MM.1S (cell line): Measurements from ENCODE around the gene ROCK2.

Source experiments
- DNase-seq: peaks from one replicate; pipeline ENCODE4 v3.0.0-alpha.2; 2015
- H2AFZ ChIP-seq: fragments of 300-600 bp; sonication (generic); 2 replicates; pipeline ENCODE4 v1.6.0; 2016; ENCODE audit warnings: antibody characterized with exemption, low read length
- H3F3A ChIP-seq: fragments of 300-600 bp; sonication (generic); 2 replicates; pipeline ENCODE4 v1.6.1; 2016; ENCODE audit warnings: mild to moderate bottlenecking, antibody characterized with exemption, low read length, moderate library complexity, mixed read lengths; ENCODE audit not compliant: insufficient read depth
- H3K27ac ChIP-seq: fragments of 300-600 bp; sonication (generic); 2 replicates; pipeline ENCODE4 v1.5.1; 2016; ENCODE audit warnings: mild to moderate bottlenecking, low read length
- H3K27me3 ChIP-seq: fragments of 300-600 bp; sonication (generic); replicated peaks from 2 replicates; pipeline ENCODE4 v1.6.0; 2016; ENCODE audit warnings: low read length; ENCODE audit not compliant: insufficient read depth
- H3K36me3 ChIP-seq: fragments of 300-600 bp; sonication (generic); replicated peaks from 2 replicates; pipeline ENCODE4 v1.6.1; 2016; ENCODE audit warnings: mild to moderate bottlenecking, low read length, mixed read lengths; ENCODE audit not compliant: insufficient read depth
- H3K4me1 ChIP-seq: fragments of 300-600 bp; sonication (generic); 2 replicates; pipeline ENCODE4 v1.6.1; 2016; ENCODE audit warnings: low read length, mixed read lengths
- H3K4me2 ChIP-seq: fragments of 300-600 bp; sonication (generic); 2 replicates; pipeline ENCODE4 v1.6.0; 2016; ENCODE audit warnings: low read depth, low read length
- H3K4me3 ChIP-seq: fragments of 300-600 bp; sonication (generic); 2 replicates; pipeline ENCODE4 v1.5.1; 2016; ENCODE audit warnings: low read length, mixed read lengths
- H3K79me2 ChIP-seq: fragments of 300-600 bp; sonication (generic); 2 replicates; pipeline ENCODE4 v1.6.1; 2016; ENCODE audit warnings: mixed run types, low read length, mixed read lengths
- H3K9ac ChIP-seq: fragments of 300-600 bp; sonication (generic); 2 replicates; pipeline ENCODE4 v1.6.1; 2016; ENCODE audit warnings: low read length, mixed read lengths
- H3K9me2 ChIP-seq: fragments of 300-600 bp; sonication (generic); replicated peaks from 2 replicates; pipeline ENCODE4 v1.6.1; 2016; ENCODE audit warnings: mild to moderate bottlenecking, low read length, mixed read lengths; ENCODE audit not compliant: insufficient read depth
- H3K9me3 ChIP-seq: fragments of 300-600 bp; sonication (generic); replicated peaks from 2 replicates; pipeline ENCODE4 v1.6.1; 2016; ENCODE audit warnings: mild to moderate bottlenecking, low read length, mixed read lengths; ENCODE audit not compliant: insufficient read depth
- H4K20me1 ChIP-seq: fragments of 300-600 bp; sonication (generic); 2 replicates; pipeline ENCODE4 v1.6.1; 2016; ENCODE audit warnings: mild to moderate bottlenecking, low read length, moderate library complexity, mixed read lengths; ENCODE audit not compliant: insufficient read depth
- CTCF ChIP-seq: fragments of 300-600 bp; sonication (generic); IDR thresholded peaks from 2 replicates; pipeline ENCODE4 v1.5.1; 2016; ENCODE audit warnings: antibody characterized with exemption, low read length, mixed read lengths
- EZH2 ChIP-seq: fragments of 300-600 bp; sonication (generic); optimal IDR thresholded peaks from 2 replicates; pipeline ENCODE3; 2017; ENCODE audit warnings: low read depth, mild to moderate bottlenecking, antibody characterized with exemption, low read length, mixed read lengths
- EZH2phosphoT487 ChIP-seq: fragments of 300-600 bp; sonication (generic); IDR thresholded peaks from 2 replicates; pipeline ENCODE4 v1.6.1; 2018; ENCODE audit warnings: antibody characterized with exemption, low read length

ROCK2 gene

GRCh38 chr2:11344342-11344955 lies at the start of gene ROCK2:
ROCK2 (minus strand) TSS chr2:11344636; CDS start chr2:11344136, 500 bp downstream.
- Histone ChIP-seq H3K27ac (peak within 1 kb of the TSS; percentile 15; the same call in 1 of the 2 replicates), H3K4me2 (peak within 1 kb of the TSS; percentile 89), H3K79me2 (peaks cover 44% of the 10 kb centered on the region), H4K20me1 (0 out of 2 replicates have a peak, but pooled peaks cover 5% of the 10 kb centered on the region), H3K27me3 (no peaks in the 10 kb centered on the region), H3K9me2 (no peaks in the 10 kb centered on the region), H3K9me3 (no peaks in the 10 kb centered on the region), H3K4me1 (peaks cover 3% of the 10 kb centered on the region), H2AFZ (peak within 1 kb of the TSS; percentile 78), H3F3A (peaks cover 14% of the 10 kb centered on the region), H3K9ac (peak within 1 kb of the TSS; percentile 72), H3K4me3 (peak within 1 kb of the TSS; percentile 93), H3K36me3 (no peaks in the 10 kb centered on the region)
- DNase-seq = peak; percentile 68
- TF ChIP-seq EZH2phosphoT487 (no peak), EZH2 (no peak), CTCF (no peak)

DNA sequence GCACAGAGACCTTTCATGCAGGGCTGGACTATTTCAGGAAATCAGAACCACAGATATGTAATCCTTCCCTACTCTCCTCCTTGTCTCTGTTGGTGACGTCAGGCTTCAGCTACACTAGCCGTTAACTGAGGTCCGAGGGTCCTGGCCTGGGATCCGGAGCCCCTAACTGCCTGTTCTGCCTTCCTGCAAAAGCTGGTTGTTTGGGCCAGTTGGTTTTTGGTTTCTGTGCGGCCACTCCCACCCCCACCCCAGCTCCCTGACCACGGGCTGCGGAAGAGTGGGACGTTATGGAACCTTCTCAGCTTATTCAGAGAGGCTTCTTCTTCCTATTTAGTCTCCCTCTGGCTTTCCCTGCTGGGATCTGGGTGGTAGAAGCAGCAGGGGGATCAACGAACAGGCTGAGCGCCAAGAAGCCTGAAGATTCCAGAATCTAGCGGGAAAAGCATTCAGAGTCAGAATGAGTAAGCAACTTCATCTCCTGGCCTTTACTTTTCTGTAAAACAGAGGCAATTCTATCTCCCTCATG lies 49.3 kb upstream of the ROCK2 start:
- Histone ChIP-seq H3K4me2 (no peak overlapping the region), H3F3A (no peaks in the 10 kb centered on the region), H3K4me1 (no peaks in the 10 kb centered on the region), H2AFZ (no peak overlapping the region), H3K9me3 (no peaks in the 10 kb centered on the region), H3K27ac (no peak overlapping the region), H4K20me1 (no peaks in the 10 kb centered on the region), H3K27me3 (no peaks in the 10 kb centered on the region), H3K4me3 (no peak overlapping the region), H3K79me2 (no peaks in the 10 kb centered on the region), H3K9ac (no peak overlapping the region), H3K36me3 (no peaks in the 10 kb centered on the region), H3K9me2 (no peaks in the 10 kb centered on the region)
- DNase-seq = no peak
- TF ChIP-seq EZH2phosphoT487 = no peak
- TF ChIP-seq EZH2 = no peak
- TF ChIP-seq CTCF = no peak

- H3F3A ChIP-seq = no peaks in the 10 kb centered on the region
- H3K4me3 ChIP-seq = no peak overlapping the region
- no peaks in the 10 kb centered on the region for H3K9me2 ChIP-seq
- H2AFZ ChIP-seq = no peak overlapping the region
- no peaks in the 10 kb centered on the region for H3K9me3 ChIP-seq
- H3K79me2 ChIP-seq = no peaks in the 10 kb centered on the region
- H3K27me3 ChIP-seq = no peaks in the 10 kb centered on the region
- no peaks in the 10 kb centered on the region for H4K20me1 ChIP-seq
- no peak overlapping the region for H3K4me2 ChIP-seq
- no peak overlapping the region for H3K27ac ChIP-seq
- no peak overlapping the region for H3K9ac ChIP-seq
- H3K4me1 ChIP-seq = peaks cover 5% of the 10 kb centered on the region; the same call in 1 of the 2 replicates
- no peaks in the 10 kb centered on the region for H3K36me3 ChIP-seq
- TF ChIP-seq CTCF (no peak), EZH2 (no peak), EZH2phosphoT487 (no peak)
- no peak for DNase-seq
Measured at GRCh38 chr2:11391942-11392266, 47.5 kb upstream of the ROCK2 start.
